Measurements from ENCODE around the gene CYFIP1.

GRCh38 chr15:22939652-22940061 lies 40.5 kb downstream of the CYFIP1 start:
- TF ChIP-seq ZNF136 (CRISPR knock-in tag; IDR thresholded peaks at IDR 0.05; ENCODE audit: low read depth) (no peak), ZNF558 (CRISPR knock-in tag; IDR thresholded peaks at IDR 0.05; ENCODE audit: borderline replicate concordance) (no peak), CTCF (CRISPR knock-in tag; IDR thresholded peaks at IDR 0.05) (no peak), ZNF770 (CRISPR knock-in tag; IDR thresholded peaks at IDR 0.05) (no peak), JUN (CRISPR knock-in tag; IDR thresholded peaks at IDR 0.05) (no peak), ZNF343 (CRISPR knock-in tag; IDR thresholded peaks at IDR 0.05) (no peak), NBN (conservative IDR thresholded peaks at IDR 0.05) (no peak), NR2C2 (CRISPR knock-in tag; IDR thresholded peaks at IDR 0.05; ENCODE audit: borderline replicate concordance) (no peak)
